HEK293T (cell line): ENCODE results near the gene ALOX12.

Experiments used
- CTCF ChIA-PET: fragments of 350-600 bp; formaldehyde crosslinking; extraction: SDS; loops from one replicate; lab custom pipeline; 2021; ENCODE audit warnings: antibody characterized with exemption, inconsistent platforms; lab: Yijun Ruan, JAX
- POLR2A ChIA-PET: fragments of 350-600 bp; formaldehyde crosslinking; extraction: SDS; loops from one replicate; lab custom pipeline; 2020; ENCODE audit warnings: antibody characterized with exemption, inconsistent platforms; lab: Yijun Ruan, JAX
- DNase-seq: peaks from one replicate; pipeline ENCODE4 v3.0.0; 2012; ENCODE audit warnings: mixed read lengths; ENCODE audit errors: extremely low spot score
- ARNT ChIP-seq: fragments of 450-650 bp; IDR thresholded peaks from 2 replicates; pipeline ENCODE4 v1.6.1; 2017; ENCODE audit warnings: mild to moderate bottlenecking
- BHLHE40 ChIP-seq: fragments of 450-650 bp; IDR thresholded peaks from 2 replicates; pipeline ENCODE4 v1.6.1; 2016; ENCODE audit warnings: mild to moderate bottlenecking, moderate library complexity, borderline replicate concordance
- CTBP1 ChIP-seq: fragments of 450-650 bp; IDR thresholded peaks from 2 replicates; pipeline ENCODE4 v1.6.1; 2016; ENCODE audit warnings: borderline replicate concordance
- ELF4 ChIP-seq: fragments of 450-650 bp; IDR thresholded peaks from 2 replicates; pipeline ENCODE4 v1.6.1; 2017; ENCODE audit warnings: antibody characterized with exemption
- FOXA1 ChIP-seq: fragments of 450-650 bp; IDR thresholded peaks from 2 replicates; pipeline ENCODE4 v1.6.1; 2016; ENCODE audit warnings: mild to moderate bottlenecking
- FOXK2 ChIP-seq: fragments of 450-650 bp; IDR thresholded peaks from 2 replicates; pipeline ENCODE4 v1.6.1; 2016; ENCODE audit warnings: mild to moderate bottlenecking
- FOXM1 ChIP-seq: fragments of 450-650 bp; IDR thresholded peaks from 2 replicates; pipeline ENCODE4 v1.6.1; 2017; ENCODE audit warnings: mild to moderate bottlenecking, borderline replicate concordance
- HDGF ChIP-seq: fragments of 450-650 bp; IDR thresholded peaks from 2 replicates; pipeline ENCODE4 v1.6.1; 2017; ENCODE audit warnings: antibody characterized with exemption, borderline replicate concordance
- L3MBTL2 ChIP-seq: fragments of 450-650 bp; conservative IDR thresholded peaks from 2 replicates; pipeline ENCODE4 v1.6.1; 2016; ENCODE audit warnings: mild to moderate bottlenecking
- LEF1 ChIP-seq: fragments of 450-650 bp; IDR thresholded peaks from 2 replicates; pipeline ENCODE4 v1.6.1; 2017; ENCODE audit warnings: mild to moderate bottlenecking, borderline replicate concordance
- NFRKB ChIP-seq: fragments of 450-650 bp; IDR thresholded peaks from 2 replicates; pipeline ENCODE4 v1.6.1; 2016; ENCODE audit warnings: mild to moderate bottlenecking, moderate library complexity
- SP1 ChIP-seq: fragments of 450-650 bp; IDR thresholded peaks from 2 replicates; pipeline ENCODE4 v1.6.1; 2017
- SUZ12 ChIP-seq: fragments of 450-650 bp; IDR thresholded peaks from 2 replicates; pipeline ENCODE4 v1.6.1; 2016; ENCODE audit warnings: mild to moderate bottlenecking
- TARDBP ChIP-seq: fragments of 450-650 bp; IDR thresholded peaks from 2 replicates; pipeline ENCODE4 v1.6.1; 2016
- ZNF384 ChIP-seq: fragments of 450-650 bp; IDR thresholded peaks from 2 replicates; pipeline ENCODE4 v1.6.1; 2016
- TF ChIP-seq, protein P1 (sequence below): fragments of 450-650 bp; IDR thresholded peaks from 2 replicates; pipeline ENCODE4 v1.6.1; 2016

Gene ALOX12

DNA sequence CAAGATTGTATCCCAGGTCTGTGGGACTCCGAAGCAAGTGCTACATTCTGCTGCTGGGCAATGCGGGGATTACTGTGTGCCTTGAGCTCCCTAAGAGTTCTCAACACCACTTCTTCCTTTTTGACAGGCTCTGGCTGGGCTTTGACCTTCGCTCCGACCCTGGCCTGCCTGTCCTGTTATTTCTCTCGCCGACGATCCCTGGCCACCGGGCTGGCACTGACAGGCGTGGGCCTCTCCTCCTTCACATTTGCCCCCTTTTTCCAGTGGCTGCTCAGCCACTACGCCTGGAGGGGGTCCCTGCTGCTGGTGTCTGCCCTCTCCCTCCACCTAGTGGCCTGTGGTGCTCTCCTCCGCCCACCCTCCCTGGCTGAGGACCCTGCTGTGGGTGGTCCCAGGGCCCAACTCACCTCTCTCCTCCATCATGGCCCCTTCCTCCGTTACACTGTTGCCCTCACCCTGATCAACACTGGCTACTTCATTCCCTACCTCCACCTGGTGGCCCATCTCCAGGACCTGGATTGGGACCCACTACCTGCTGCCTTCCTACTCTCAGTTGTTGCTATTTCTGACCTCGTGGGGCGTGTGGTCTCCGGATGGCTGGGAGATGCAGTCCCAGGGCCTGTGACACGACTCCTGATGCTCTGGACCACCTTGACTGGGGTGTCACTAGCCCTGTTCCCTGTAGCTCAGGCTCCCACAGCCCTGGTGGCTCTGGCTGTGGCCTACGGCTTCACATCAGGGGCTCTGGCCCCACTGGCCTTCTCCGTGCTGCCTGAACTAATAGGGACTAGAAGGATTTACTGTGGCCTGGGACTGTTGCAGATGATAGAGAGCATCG lies 42.4 kb downstream of the ALOX12 start:
- POLR2A ChIA-PET: interaction anchor here (2.0 to 3.4 kb wide), 2 partner anchors 9 to 26 kb away, joined by 5 to 33 read pairs; partner anchors contain the start of gene RNASEK
- DNase-seq: no peak
- TF ChIP-seq SP1 (no peak), FOXM1 (no peak), ARNT (no peak), FOXK2 (no peak), CTBP1 (no peak), NFRKB (no peak), LEF1 (no peak), SUZ12 (no peak), ELF4 (no peak)
- CTCF ChIA-PET: interaction anchor here (0.6 to 1.0 kb wide), 3 partner anchors 95 to 107 kb away, joined by 3 to 6 read pairs (median 3); no protein-coding TSS in a partner anchor

- POLR2A ChIA-PET: no interaction called here
- TF ChIP-seq TARDBP: no peak
- TF ChIP-seq L3MBTL2: no peak
- TF ChIP-seq, protein P1, sequence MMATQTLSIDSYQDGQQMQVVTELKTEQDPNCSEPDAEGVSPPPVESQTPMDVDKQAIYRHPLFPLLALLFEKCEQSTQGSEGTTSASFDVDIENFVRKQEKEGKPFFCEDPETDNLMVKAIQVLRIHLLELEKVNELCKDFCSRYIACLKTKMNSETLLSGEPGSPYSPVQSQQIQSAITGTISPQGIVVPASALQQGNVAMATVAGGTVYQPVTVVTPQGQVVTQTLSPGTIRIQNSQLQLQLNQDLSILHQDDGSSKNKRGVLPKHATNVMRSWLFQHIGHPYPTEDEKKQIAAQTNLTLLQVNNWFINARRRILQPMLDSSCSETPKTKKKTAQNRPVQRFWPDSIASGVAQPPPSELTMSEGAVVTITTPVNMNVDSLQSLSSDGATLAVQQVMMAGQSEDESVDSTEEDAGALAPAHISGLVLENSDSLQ: no peak
- TF ChIP-seq NFRKB: no peak
- TF ChIP-seq ARNT: no peak
- no peak for TF ChIP-seq BHLHE40
- TF ChIP-seq FOXA1: no peak
- no peak for TF ChIP-seq FOXK2
- no peak for TF ChIP-seq SP1
- TF ChIP-seq CTBP1: no peak
- TF ChIP-seq FOXM1: no peak
- no peak for TF ChIP-seq LEF1
- TF ChIP-seq HDGF: no peak
- TF ChIP-seq ELF4: no peak
- TF ChIP-seq ZNF384: no peak
- no peak for TF ChIP-seq SUZ12
- CTCF ChIA-PET: interaction anchor here (0.6 to 1.1 kb wide), 2 partner anchors 370 to 710 kb away, joined by 4 to 5 read pairs; no protein-coding TSS in a partner anchor
- no peak for DNase-seq
These were observed 44.0 kb downstream of the ALOX12 start for GRCh38 chr17:7039832-7040231.

DNA sequence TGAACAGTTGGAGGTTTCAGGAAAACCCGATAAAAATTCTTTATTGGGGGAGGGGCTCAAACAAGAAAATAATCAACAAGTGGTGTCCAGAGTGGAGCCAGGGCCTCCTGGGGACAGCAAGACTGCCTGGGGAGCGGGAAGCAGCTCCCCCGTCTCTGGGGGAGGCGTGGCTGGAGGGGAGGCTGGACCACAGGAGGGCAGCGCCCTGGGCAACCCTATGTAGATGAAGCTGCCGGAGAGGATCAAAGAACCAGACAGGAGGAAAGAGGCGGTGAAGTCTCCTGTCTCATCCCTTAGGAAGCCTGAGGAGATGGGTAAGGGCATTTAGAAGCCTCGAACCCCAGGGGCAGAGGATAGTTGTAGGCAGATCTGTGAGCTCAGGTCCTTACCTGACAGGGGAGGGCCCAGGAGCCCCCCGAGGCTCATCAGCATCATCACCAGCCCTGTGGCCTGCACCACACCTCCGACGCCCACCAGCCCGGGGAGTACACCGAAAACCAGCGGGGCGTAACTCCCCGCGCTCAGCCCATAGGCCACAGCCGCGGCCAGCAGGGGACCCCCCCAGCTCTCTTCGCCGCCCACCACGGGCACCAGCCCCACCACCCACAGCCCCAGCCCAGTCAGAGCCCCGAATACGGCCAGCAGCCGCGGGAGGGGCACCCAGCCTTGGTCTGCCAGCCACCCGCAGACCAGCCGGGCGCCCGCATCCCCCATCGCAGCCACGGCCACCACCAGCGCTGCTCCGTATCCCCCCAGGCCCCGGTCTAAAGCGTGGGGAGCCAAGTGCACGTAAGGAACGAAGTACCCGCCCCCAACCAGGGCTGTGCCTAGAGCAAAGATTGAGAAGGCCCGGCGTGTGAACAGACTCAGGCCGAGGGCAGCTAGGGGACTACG lies 46.0 kb downstream of the ALOX12 start:
- TF ChIP-seq TARDBP (no peak), ARNT (no peak), LEF1 (no peak), FOXK2 (no peak), FOXM1 (no peak), SP1 (no peak), FOXA1 (no peak)
- ChIA-PET POLR2A (interaction anchor here (0.9 kb wide), 1 partner anchor 87 kb away, joined by 3 read pairs; no protein-coding TSS in a partner anchor), CTCF (no interaction called here)
- no peak for DNase-seq

DNA sequence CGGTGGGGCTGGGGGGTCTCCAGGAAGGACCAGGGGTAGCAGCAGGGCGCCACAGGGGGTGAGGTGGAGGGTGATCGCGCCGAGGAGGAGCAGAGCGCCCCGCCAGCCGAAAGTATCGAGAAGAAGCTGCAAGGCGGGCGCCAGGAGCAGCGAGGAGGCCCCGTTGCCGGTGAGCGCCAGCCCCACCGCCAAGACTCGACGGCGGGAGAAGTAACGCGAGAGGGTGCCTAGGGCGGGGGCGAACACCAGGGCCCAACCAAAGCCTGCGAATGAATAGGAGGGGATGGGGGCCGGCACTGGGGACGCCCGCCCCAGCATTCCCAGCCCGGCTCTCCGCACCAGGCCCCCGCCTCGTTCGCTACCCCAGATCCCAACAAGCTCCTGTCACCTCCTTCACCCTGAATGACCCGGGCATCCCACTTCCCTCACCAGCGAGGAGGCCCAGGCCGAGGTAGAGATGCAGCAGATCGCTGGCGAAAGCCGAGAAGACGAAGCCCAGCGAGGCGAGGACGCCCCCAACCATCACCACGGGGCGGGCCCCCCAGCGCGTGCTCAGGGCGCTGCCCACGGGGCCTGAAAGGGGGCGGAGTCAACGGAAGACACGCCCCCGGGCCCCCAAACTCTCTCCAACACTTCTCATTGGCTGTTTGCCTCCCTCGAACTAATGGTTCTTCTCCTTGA lies 46.8 kb downstream of the ALOX12 start:
- TF ChIP-seq FOXM1 (no peak), L3MBTL2 (no peak), FOXA1 (no peak), CTBP1 (no peak), TARDBP (no peak), FOXK2 (no peak), ARNT (no peak), ELF4 (no peak), ZNF384 (no peak), HDGF (no peak), LEF1 (no peak), NFRKB (no peak), SUZ12 (no peak), SP1 (no peak), BHLHE40 (no peak)
- TF ChIP-seq, protein P1: no peak
- CTCF ChIA-PET: no interaction called here
- no peak for DNase-seq
- POLR2A ChIA-PET: no interaction called here

DNA sequence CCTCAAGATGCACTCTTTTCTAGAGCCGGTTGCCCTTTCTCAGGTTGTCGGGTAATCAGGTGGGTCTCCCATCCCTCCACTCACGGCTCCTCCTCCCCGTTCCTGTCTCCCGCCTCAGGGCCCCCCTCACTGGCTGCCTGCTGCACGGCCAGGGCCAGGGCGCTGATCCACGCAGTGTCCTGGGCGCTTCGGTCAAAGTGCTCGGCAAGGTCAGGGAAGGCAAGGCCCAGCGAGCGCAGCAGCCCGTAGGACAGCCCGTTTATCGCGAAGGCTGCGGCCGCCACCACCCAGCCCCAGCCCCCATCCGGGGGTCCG lies 47.3 kb downstream of the ALOX12 start:
- TF ChIP-seq ELF4: no peak
- TF ChIP-seq, protein P1: no peak
- TF ChIP-seq CTBP1: no peak
- no peak for TF ChIP-seq TARDBP
- TF ChIP-seq BHLHE40: no peak
- TF ChIP-seq SUZ12: no peak
- no peak for TF ChIP-seq LEF1
- no peak for TF ChIP-seq ZNF384
- no peak for TF ChIP-seq HDGF
- TF ChIP-seq FOXK2: no peak
- no peak for TF ChIP-seq FOXM1
- TF ChIP-seq L3MBTL2: no peak
- no peak for TF ChIP-seq FOXA1
- no peak for DNase-seq
- POLR2A ChIA-PET: no interaction called here
- CTCF ChIA-PET: no interaction called here
